ENCODE results near the gene CWC27.

DNA sequence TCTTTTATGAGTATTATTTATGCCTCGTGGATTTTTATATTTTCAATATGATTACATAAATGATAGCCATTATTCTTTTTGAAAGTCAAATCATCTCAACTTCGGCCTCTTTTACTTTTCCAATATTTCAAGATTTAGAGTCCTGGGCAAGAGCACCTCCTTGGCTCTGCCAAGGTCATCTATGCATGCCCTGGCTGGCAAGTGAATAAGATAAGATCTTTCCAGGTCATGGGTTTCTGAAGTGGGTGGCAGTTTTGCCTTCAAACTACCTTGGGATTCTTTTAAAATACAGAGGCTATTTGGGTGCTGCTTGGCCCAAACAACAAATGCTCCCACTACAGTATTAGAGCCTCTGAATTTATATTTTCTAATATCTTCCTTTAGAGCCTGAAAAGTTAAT is 95.4 kb downstream of the CWC27 start:
- TF ChIP-seq, protein P1, sequence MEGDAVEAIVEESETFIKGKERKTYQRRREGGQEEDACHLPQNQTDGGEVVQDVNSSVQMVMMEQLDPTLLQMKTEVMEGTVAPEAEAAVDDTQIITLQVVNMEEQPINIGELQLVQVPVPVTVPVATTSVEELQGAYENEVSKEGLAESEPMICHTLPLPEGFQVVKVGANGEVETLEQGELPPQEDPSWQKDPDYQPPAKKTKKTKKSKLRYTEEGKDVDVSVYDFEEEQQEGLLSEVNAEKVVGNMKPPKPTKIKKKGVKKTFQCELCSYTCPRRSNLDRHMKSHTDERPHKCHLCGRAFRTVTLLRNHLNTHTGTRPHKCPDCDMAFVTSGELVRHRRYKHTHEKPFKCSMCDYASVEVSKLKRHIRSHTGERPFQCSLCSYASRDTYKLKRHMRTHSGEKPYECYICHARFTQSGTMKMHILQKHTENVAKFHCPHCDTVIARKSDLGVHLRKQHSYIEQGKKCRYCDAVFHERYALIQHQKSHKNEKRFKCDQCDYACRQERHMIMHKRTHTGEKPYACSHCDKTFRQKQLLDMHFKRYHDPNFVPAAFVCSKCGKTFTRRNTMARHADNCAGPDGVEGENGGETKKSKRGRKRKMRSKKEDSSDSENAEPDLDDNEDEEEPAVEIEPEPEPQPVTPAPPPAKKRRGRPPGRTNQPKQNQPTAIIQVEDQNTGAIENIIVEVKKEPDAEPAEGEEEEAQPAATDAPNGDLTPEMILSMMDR (IDR thresholded peaks at IDR 0.05): no peak
- no peak for TF ChIP-seq POLR2A (IDR thresholded peaks at IDR 0.05)
- TF ChIP-seq POLR2AphosphoS5 (IDR thresholded peaks at IDR 0.05; ENCODE audit: insufficient read depth in 1 of 2, low read depth in 1 of 2): no peak

All from vagina (tissue), 2 donors.